ENCODE results near the gene TBC1D25. TPM values are rescaled to one million over a fixed set of nuclear protein-coding genes. Genes with fewer than 3 reads are reported as not detected.

TBC1D25 gene, protein sequence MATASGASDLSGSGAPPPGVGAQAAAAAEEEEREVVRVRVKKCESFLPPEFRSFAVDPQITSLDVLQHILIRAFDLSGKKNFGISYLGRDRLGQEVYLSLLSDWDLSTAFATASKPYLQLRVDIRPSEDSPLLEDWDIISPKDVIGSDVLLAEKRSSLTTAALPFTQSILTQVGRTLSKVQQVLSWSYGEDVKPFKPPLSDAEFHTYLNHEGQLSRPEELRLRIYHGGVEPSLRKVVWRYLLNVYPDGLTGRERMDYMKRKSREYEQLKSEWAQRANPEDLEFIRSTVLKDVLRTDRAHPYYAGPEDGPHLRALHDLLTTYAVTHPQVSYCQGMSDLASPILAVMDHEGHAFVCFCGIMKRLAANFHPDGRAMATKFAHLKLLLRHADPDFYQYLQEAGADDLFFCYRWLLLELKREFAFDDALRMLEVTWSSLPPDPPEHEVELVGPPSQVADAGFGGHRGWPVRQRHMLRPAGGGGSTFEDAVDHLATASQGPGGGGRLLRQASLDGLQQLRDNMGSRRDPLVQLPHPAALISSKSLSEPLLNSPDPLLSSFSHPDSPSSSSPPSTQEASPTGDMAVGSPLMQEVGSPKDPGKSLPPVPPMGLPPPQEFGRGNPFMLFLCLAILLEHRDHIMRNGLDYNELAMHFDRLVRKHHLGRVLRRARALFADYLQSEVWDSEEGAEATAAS
- 10 to 100 TPM; 10.3 to 22.4 (median 16.4) TPM for total RNA-seq

DNA sequence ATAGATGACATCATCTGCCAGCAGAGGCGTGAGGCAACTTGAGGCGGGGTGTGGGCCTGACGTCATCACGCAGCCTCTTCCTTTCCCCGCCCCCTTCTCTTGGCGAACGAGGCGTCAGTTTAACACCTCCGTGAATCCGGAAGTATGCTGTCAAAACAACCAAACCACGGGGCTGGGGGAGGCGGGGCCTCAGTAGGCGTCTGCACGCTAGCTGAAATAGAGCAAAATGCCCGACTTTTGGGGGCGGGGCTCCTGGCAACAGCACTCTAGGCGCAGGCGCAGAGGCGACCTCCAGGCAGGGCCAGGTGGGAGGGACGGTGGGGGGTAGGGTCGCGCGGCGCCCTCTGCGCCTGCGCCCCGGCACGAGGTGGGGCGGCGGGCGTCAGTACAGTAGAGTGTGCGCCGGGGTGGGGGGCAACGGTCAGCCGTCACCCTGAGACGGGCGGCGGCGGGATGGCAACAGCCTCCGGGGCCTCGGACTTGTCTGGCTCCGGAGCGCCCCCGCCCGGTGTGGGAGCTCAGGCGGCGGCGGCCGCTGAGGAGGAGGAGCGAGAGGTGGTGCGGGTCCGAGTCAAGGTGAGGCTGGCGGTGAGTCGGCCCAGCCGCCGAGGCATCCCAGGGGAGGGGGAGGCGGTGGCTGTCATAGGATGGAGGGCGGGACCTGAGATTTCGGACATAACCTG, at the start of gene TBC1D25:
Gene TBC1D25 (plus strand): TSS at position 370 of the 683 bp plus-strand sequence. CDS start 84 bp downstream, at position 454.
- H3K27me3 ChIP-seq, result no peaks in the 10 kb centered on the region
- intact Hi-C loops (cut with DNase I), result loop anchor here (2.0 kb wide), 1 partner anchor 33 kb away; no protein-coding TSS in a partner anchor
- peak within 1 kb of the TSS; percentile 88 to 92 (median 88) for H3K27ac ChIP-seq (replicated peaks in 1 of 4)
- DNase-seq (ENCODE audit: extremely low spot score), result peak; percentile 99
- H3K36me3 ChIP-seq, result peaks cover 0 to 10% (median 5%) of the 10 kb centered on the region in 4 donors
- TF ChIP-seq, protein P1, sequence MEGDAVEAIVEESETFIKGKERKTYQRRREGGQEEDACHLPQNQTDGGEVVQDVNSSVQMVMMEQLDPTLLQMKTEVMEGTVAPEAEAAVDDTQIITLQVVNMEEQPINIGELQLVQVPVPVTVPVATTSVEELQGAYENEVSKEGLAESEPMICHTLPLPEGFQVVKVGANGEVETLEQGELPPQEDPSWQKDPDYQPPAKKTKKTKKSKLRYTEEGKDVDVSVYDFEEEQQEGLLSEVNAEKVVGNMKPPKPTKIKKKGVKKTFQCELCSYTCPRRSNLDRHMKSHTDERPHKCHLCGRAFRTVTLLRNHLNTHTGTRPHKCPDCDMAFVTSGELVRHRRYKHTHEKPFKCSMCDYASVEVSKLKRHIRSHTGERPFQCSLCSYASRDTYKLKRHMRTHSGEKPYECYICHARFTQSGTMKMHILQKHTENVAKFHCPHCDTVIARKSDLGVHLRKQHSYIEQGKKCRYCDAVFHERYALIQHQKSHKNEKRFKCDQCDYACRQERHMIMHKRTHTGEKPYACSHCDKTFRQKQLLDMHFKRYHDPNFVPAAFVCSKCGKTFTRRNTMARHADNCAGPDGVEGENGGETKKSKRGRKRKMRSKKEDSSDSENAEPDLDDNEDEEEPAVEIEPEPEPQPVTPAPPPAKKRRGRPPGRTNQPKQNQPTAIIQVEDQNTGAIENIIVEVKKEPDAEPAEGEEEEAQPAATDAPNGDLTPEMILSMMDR (IDR thresholded peaks at IDR 0.05), result peak; percentile 32 to 49 (median 34)
- TF ChIP-seq POLR2A (IDR thresholded peaks at IDR 0.05; ENCODE audit: low read depth), result peak; percentile 29
- no peak for TF ChIP-seq EP300 (IDR thresholded peaks at IDR 0.05)
- TF ChIP-seq POLR2AphosphoS5 (IDR thresholded peaks at IDR 0.05), result peak; percentile 75 to 77
- WGBS, result 66% methylated on average over 33 of the region's 59 CpGs
- peak within 1 kb of the TSS; percentile 64 to 82 (median 70) for H3K4me3 ChIP-seq
- no peaks in the 10 kb centered on the region for H3K9me3 ChIP-seq
- H3K4me1 ChIP-seq, result peaks cover 4 to 13% (median 11%) of the 10 kb centered on the region in 4 donors

DNA sequence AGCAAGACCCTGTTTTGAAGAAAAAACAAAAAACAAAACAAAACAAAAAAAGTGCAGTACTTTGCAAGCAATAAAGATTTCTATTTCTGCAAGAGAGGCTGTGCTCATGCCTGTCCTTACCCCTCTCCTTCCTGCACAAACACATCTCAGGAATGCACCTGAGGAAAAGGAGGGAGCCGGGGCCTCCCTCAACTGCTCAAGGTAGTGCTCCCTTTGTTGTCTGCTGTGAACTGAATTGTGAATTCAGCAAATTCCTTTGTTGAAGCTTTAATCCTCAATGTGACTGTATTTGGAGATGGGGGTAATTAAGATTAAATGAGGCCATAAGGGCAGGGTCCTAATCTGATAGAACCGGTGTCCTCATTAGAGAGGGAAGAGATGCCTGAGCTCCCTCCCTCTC, 49.6 kb upstream of the TBC1D25 start:
- DNase-seq (ENCODE audit: extremely low spot score), result no peak
- intact Hi-C loops (cut with DNase I), result no loop called here
- 96% methylated on average over 2 of the region's 2 CpGs for WGBS
- no peak for TF ChIP-seq POLR2AphosphoS5 (IDR thresholded peaks at IDR 0.05)
- no peak for TF ChIP-seq EP300 (IDR thresholded peaks at IDR 0.05)
- TF ChIP-seq POLR2A (IDR thresholded peaks at IDR 0.05; ENCODE audit: low read depth), result no peak
- TF ChIP-seq, protein P1 (IDR thresholded peaks at IDR 0.05), result no peak
- peaks cover 0 to 3% (median 0%) of the 10 kb centered on the region in 4 donors for H3K4me1 ChIP-seq
- H3K27me3 ChIP-seq, result no peaks in the 10 kb centered on the region
- H3K36me3 ChIP-seq, result peaks cover 0 to 3% (median 0%) of the 10 kb centered on the region in 4 donors
- H3K4me3 ChIP-seq, result no peak overlapping the region
- H3K9me3 ChIP-seq, result no peaks in the 10 kb centered on the region
- H3K27ac ChIP-seq (replicated peaks in 1 of 4), result no peak overlapping the region

DNA sequence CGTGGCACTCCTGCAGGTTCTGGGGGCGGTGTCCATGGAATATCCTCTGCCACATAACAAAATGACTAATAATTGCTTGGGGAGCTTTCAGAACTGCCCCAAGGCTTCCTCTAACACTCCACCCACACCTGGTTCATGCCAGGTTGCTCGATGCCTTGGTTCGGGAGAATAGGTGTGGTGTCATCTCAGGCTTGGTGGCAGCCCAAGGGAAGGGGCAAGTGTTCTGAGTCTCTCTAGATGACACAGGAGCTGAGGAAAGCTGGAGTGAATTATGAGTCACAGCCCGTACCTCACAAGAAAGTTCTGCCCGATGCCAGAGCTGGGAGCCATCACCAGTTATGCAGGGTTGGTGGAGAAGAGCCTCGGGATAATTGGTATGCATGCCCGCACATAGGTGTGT, 48.9 kb upstream of the TBC1D25 start:
- intact Hi-C loops (cut with DNase I), result no loop called here
- WGBS, result 70% methylated on average over 5 of the region's 8 CpGs

DNA sequence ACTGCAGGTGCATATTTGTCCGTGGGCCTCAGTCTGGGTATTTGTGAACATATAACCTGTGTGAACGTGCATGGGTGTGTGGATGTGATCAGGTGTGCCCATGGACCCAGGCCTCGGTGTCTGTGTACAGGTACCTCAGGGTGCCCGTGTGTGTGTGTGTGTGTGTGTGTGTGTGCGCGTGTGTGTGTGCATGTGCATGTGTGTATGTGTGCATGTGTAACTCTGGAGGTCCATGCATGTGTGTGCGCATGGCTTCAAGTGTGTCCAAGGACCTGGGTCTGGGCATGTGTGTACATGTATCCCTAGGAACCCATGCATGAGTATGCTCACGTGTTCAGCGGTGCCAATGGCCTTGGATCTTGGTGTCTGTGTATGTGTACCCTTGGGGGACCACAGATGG, 47.7 kb upstream of the TBC1D25 start:
- Histone ChIP-seq H3K4me3 (no peak overlapping the region), H3K27me3 (no peaks in the 10 kb centered on the region), H3K4me1 (peaks cover 0 to 3% (median 0%) of the 10 kb centered on the region in 4 donors), H3K27ac (replicated peaks in 1 of 4) (no peak overlapping the region), H3K9me3 (no peaks in the 10 kb centered on the region), H3K36me3 (no peaks in the 10 kb centered on the region)
- WGBS, result 71% methylated on average over 9 of the region's 9 CpGs
- DNase-seq (ENCODE audit: extremely low spot score), result no peak
- TF ChIP-seq POLR2A (IDR thresholded peaks at IDR 0.05; ENCODE audit: low read depth) (no peak), POLR2AphosphoS5 (IDR thresholded peaks at IDR 0.05) (no peak), EP300 (IDR thresholded peaks at IDR 0.05) (no peak)
- TF ChIP-seq, protein P1 (IDR thresholded peaks at IDR 0.05), result no peak
- intact Hi-C loops (cut with DNase I), result no loop called here

More for the DNA sequence above, 48.9 kb upstream of the TBC1D25 start:
- no peaks in the 10 kb centered on the region for H3K27me3 ChIP-seq
- no peaks in the 10 kb centered on the region for H3K9me3 ChIP-seq
- no peak for DNase-seq (ENCODE audit: extremely low spot score)
- TF ChIP-seq, protein P1 (IDR thresholded peaks at IDR 0.05), result no peak
- no peak for TF ChIP-seq POLR2AphosphoS5 (IDR thresholded peaks at IDR 0.05)
- no peak for TF ChIP-seq POLR2A (IDR thresholded peaks at IDR 0.05; ENCODE audit: low read depth)
- TF ChIP-seq EP300 (IDR thresholded peaks at IDR 0.05), result no peak
- H3K36me3 ChIP-seq, result no peaks in the 10 kb centered on the region
- H3K27ac ChIP-seq (replicated peaks in 1 of 4), result no peak overlapping the region
- no peak overlapping the region for H3K4me3 ChIP-seq
- peaks cover 0 to 3% (median 0%) of the 10 kb centered on the region in 4 donors for H3K4me1 ChIP-seq
